ENCODE results near the gene FADS3. TPM values are rescaled to one million over a fixed set of nuclear protein-coding genes. Genes with fewer than 3 reads are reported as not detected.

FADS3 gene
- total and polyA plus RNA-seq, 2 experiments from 2014 or later: 44.4 to 73.5 TPM

- H3K27ac Mint-ChIP-seq: no peak overlapping the region
- peaks cover 15% of the 10 kb centered on the region for H3K4me1 Mint-ChIP-seq
- Histone ChIP-seq H3K4me1 (ENCODE audit: insufficient read depth) (peaks cover 10% of the 10 kb centered on the region; the same call in 1 of the 2 replicates), H3K27ac (ENCODE audit: low read depth) (no peak overlapping the region), H3F3A (replicated peaks; ENCODE audit: low read depth) (no peaks in the 10 kb centered on the region), H3K9me2 (ENCODE audit: insufficient read depth) (no peaks in the 10 kb centered on the region), H3K27me3 (ENCODE audit: insufficient read depth) (peaks cover 6% of the 10 kb centered on the region; the same call in 1 of the 2 replicates), H4K20me1 (replicated peaks; ENCODE audit: insufficient read depth) (no peaks in the 10 kb centered on the region), H3K4me2 (no peak overlapping the region), H2AFZ (no peak overlapping the region), H3K4me3 (no peak overlapping the region), H3K79me2 (replicated peaks; ENCODE audit: insufficient read depth) (no peaks in the 10 kb centered on the region), H3K36me3 (ENCODE audit: insufficient read depth) (no peaks in the 10 kb centered on the region; the same call in 1 of the 2 replicates)
- H3K36me3 Mint-ChIP-seq (ENCODE audit: low read depth): no peaks in the 10 kb centered on the region
- no peak overlapping the region for H3K4me3 Mint-ChIP-seq
- no peak for TF ChIP-seq JUNB (IDR thresholded peaks at IDR 0.05; ENCODE audit: unreplicated experiment)
- no peak for TF ChIP-seq ZNF114 (CRISPR knock-in tag; IDR thresholded peaks at IDR 0.05)
- no peak for TF ChIP-seq ZNF331 (CRISPR knock-in tag; IDR thresholded peaks at IDR 0.05; ENCODE audit: low read depth)
- TF ChIP-seq POLR2AphosphoS5 (IDR thresholded peaks at IDR 0.05; ENCODE audit: low read depth): no peak
- no peak for TF ChIP-seq NANOG (IDR thresholded peaks at IDR 0.05; ENCODE audit: borderline replicate concordance)
- no peak for TF ChIP-seq REST (IDR thresholded peaks at IDR 0.05; ENCODE audit: unreplicated experiment)
- TF ChIP-seq EZH2phosphoT487 (IDR thresholded peaks at IDR 0.05; ENCODE audit: unreplicated experiment): no peak
- no peak for TF ChIP-seq EZH2 (IDR thresholded peaks at IDR 0.05; ENCODE audit: low read depth, unreplicated experiment)
- TF ChIP-seq ETS1 (IDR thresholded peaks at IDR 0.05): no peak
- TF ChIP-seq STAT1 (IDR thresholded peaks at IDR 0.05; ENCODE audit: unreplicated experiment): no peak
- DNase-seq (ENCODE audit: low spot score) (no peak), ATAC-seq (no peak)
- peaks cover 25% of the 10 kb centered on the region for H3K27me3 Mint-ChIP-seq (ENCODE audit: insufficient read depth, low read depth, poor library complexity)
- no peaks in the 10 kb centered on the region for H3K9me3 Mint-ChIP-seq
Observed at GRCh38 chr11:61911701-61912529, 20.6 kb upstream of the FADS3 start.
